WTC11 (cell line): ENCODE measurements around the gene ANTXRL. TPM values are rescaled to one million over a fixed set of nuclear protein-coding genes. Genes with fewer than 3 reads are reported as not detected.

ENCODE experiments used
- ATAC-seq: fragments of 200-7000 bp; cut with Tn5 transposase; 2 replicates; pipeline ENCODE4 v1.10.0; 2021; ENCODE audit warnings: mild to moderate bottlenecking, moderate library complexity
- CTCF ChIA-PET: fragments of 300-600 bp; sonication (Branson Sonifier 250); formaldehyde crosslinking; loops from one replicate; lab custom pipeline; 2021; ENCODE audit warnings: antibody characterized with exemption; lab: Charles Lee
- POLR2A ChIA-PET: fragments of 350-600 bp; sonication (Branson Sonifier 250); formaldehyde crosslinking; loops from one replicate; lab custom pipeline; 2021; ENCODE audit warnings: antibody characterized with exemption; lab: Charles Lee
- DNase-seq: peaks from one replicate; pipeline ENCODE4 v3.0.0; 2021; ENCODE audit warnings: low spot score
- H3K27ac Mint-ChIP-seq: 2 replicates; pipeline ENCODE4 v1.8.0; 2021; ENCODE audit warnings: mixed read lengths
- H3K27me3 Mint-ChIP-seq: 2 replicates; pipeline ENCODE4 v1.8.0; 2021; ENCODE audit warnings: low read depth, mild to moderate bottlenecking, moderate library complexity, mixed read lengths
- H3K36me3 Mint-ChIP-seq: 2 replicates; pipeline ENCODE4 v1.8.0; 2021; ENCODE audit warnings: mixed read lengths
- H3K4me1 Mint-ChIP-seq: 2 replicates; pipeline ENCODE4 v1.8.0; 2022; ENCODE audit warnings: mixed read lengths
- H3K4me3 Mint-ChIP-seq: 2 replicates; pipeline ENCODE4 v1.8.0; 2021; ENCODE audit warnings: mild to moderate bottlenecking, moderate library complexity, mixed read lengths
- H3K9me3 Mint-ChIP-seq: 2 replicates; pipeline ENCODE4 v1.8.0; 2021; ENCODE audit warnings: mixed read lengths
- ESRRA ChIP-seq: sonication (generic); formaldehyde crosslinking; IDR thresholded peaks from 2 replicates; pipeline ENCODE4 v1.8.1; 2022; ENCODE audit warnings: mild to moderate bottlenecking, missing genetic modification reagents, borderline replicate concordance
- FOXP1 ChIP-seq: sonication (generic); formaldehyde crosslinking; IDR thresholded peaks from 2 replicates; pipeline ENCODE4 v1.8.0; 2022; ENCODE audit warnings: missing genetic modification reagents, mild to moderate bottlenecking, moderate library complexity, borderline replicate concordance
- GABPB1 ChIP-seq: sonication (generic); formaldehyde crosslinking; IDR thresholded peaks from 2 replicates; pipeline ENCODE4 v1.8.1; 2023; ENCODE audit warnings: mild to moderate bottlenecking, missing genetic modification reagents
- HMGA2 ChIP-seq: fragments of 250-450 bp; sonication (Bioruptor Pico); IDR thresholded peaks from 2 replicates; pipeline ENCODE4 v1.4.0; 2021; ENCODE audit warnings: mild to moderate bottlenecking, moderate library complexity
- OVOL2 ChIP-seq: fragments of 250-450 bp; sonication (Bioruptor Pico); IDR thresholded peaks from 2 replicates; pipeline ENCODE4 v1.9.0; 2021; ENCODE audit warnings: mild to moderate bottlenecking, borderline replicate concordance
- RELA ChIP-seq: sonication (generic); formaldehyde crosslinking; IDR thresholded peaks from 2 replicates; pipeline ENCODE4 v1.8.1; 2022; ENCODE audit warnings: missing genetic modification reagents, mild to moderate bottlenecking, borderline replicate concordance
- SP1 ChIP-seq: sonication (generic); formaldehyde crosslinking; conservative IDR thresholded peaks from 2 replicates; pipeline ENCODE4 v1.8.1; 2022; ENCODE audit warnings: missing genetic modification reagents
- TEAD4 ChIP-seq: sonication (generic); formaldehyde crosslinking; IDR thresholded peaks from 2 replicates; pipeline ENCODE4 v1.8.0; 2022; ENCODE audit warnings: mild to moderate bottlenecking, missing genetic modification reagents
- ZNF423 ChIP-seq: fragments of 250-450 bp; sonication (Bioruptor Pico); IDR thresholded peaks from 2 replicates; pipeline ENCODE4 v2.1.2; 2022; ENCODE audit warnings: mild to moderate bottlenecking, moderate library complexity
- total RNA-seq: library from RNA; stranded (reverse); gene quantifications from 3 replicates; pipeline ENCODE4 v1.2.3, GENCODE V29; 2021
- TF ChIP-seq, protein P1 (sequence below): fragments of 200-600 bp; IDR thresholded peaks from 2 replicates; pipeline ENCODE4 v1.8.0; 2022; ENCODE audit warnings: antibody characterized with exemption
- TF ChIP-seq, protein P2 (sequence below): sonication (generic); formaldehyde crosslinking; IDR thresholded peaks from 2 replicates; pipeline ENCODE4 v1.8.0; 2023; ENCODE audit warnings: missing genetic modification reagents, mild to moderate bottlenecking, borderline replicate concordance
- TF ChIP-seq, protein P3 (sequence below): sonication (generic); formaldehyde crosslinking; IDR thresholded peaks from 2 replicates; pipeline ENCODE4 v1.8.1; 2023; ENCODE audit warnings: mild to moderate bottlenecking, moderate library complexity, missing genetic modification reagents
- TF ChIP-seq, protein P4 (sequence below): sonication (generic); formaldehyde crosslinking; IDR thresholded peaks from 2 replicates; pipeline ENCODE4 v1.8.1; 2022; ENCODE audit warnings: mild to moderate bottlenecking, moderate library complexity, missing genetic modification reagents
- TF ChIP-seq, protein P5 (sequence below): sonication (generic); formaldehyde crosslinking; IDR thresholded peaks from 2 replicates; pipeline ENCODE4 v1.8.0; 2022; ENCODE audit warnings: mild to moderate bottlenecking, missing genetic modification reagents
- TF ChIP-seq, protein P6 (sequence below): sonication (generic); formaldehyde crosslinking; IDR thresholded peaks from 2 replicates; pipeline ENCODE4 v1.8.1; 2022; ENCODE audit warnings: low read depth, mild to moderate bottlenecking, moderate library complexity, missing genetic modification reagents, borderline replicate concordance
- TF ChIP-seq, protein P7 (sequence below): sonication (generic); formaldehyde crosslinking; IDR thresholded peaks from 2 replicates; pipeline ENCODE4 v1.8.0; 2022; ENCODE audit warnings: mild to moderate bottlenecking, missing genetic modification reagents
- TF ChIP-seq, protein P8 (sequence below): sonication (generic); formaldehyde crosslinking; IDR thresholded peaks from 2 replicates; pipeline ENCODE4 v1.8.0; 2022; ENCODE audit warnings: mild to moderate bottlenecking, missing genetic modification reagents

The ANTXRL gene
- total RNA-seq, 1 experiment from 2014 or later = not detected

DNA sequence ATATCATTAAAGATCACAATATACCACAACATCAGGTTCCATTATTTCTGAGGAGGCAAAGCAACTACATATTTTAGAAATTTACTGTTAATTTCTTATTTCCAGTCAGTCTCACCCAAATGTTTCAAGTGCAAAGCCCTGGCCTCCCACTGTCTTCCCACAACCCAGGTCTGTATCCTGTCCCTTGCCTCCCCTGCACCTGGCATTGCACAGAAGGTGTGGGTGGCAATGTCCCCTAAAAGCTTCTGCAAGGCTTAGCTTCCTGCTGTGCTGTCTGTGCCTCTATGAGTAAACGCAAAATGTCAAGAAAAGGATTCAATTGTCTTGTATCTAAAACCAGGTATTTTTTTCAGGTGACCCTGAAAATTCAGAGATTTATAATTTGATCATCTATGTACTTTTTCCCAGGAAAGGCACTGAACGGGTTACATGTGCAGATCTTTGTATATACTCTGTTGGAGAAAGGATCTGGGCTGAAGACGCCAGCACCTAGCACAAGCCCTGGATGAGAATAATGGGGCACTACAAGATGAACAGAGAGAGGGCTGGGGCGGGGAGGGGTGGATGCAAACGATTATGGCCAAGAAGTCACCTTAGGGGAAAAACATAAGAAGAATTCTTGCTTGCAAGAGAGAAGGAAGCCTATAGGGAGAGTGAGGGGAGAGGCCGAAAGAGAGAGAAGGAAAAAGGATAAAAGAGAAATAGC is 3.1 kb upstream of the ANTXRL start (continued):
- TF ChIP-seq, protein P1, sequence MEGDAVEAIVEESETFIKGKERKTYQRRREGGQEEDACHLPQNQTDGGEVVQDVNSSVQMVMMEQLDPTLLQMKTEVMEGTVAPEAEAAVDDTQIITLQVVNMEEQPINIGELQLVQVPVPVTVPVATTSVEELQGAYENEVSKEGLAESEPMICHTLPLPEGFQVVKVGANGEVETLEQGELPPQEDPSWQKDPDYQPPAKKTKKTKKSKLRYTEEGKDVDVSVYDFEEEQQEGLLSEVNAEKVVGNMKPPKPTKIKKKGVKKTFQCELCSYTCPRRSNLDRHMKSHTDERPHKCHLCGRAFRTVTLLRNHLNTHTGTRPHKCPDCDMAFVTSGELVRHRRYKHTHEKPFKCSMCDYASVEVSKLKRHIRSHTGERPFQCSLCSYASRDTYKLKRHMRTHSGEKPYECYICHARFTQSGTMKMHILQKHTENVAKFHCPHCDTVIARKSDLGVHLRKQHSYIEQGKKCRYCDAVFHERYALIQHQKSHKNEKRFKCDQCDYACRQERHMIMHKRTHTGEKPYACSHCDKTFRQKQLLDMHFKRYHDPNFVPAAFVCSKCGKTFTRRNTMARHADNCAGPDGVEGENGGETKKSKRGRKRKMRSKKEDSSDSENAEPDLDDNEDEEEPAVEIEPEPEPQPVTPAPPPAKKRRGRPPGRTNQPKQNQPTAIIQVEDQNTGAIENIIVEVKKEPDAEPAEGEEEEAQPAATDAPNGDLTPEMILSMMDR = no peak
- no peak for TF ChIP-seq TEAD4 (CRISPR knock-in tag)
- TF ChIP-seq ESRRA (CRISPR knock-in tag) = no peak

DNA sequence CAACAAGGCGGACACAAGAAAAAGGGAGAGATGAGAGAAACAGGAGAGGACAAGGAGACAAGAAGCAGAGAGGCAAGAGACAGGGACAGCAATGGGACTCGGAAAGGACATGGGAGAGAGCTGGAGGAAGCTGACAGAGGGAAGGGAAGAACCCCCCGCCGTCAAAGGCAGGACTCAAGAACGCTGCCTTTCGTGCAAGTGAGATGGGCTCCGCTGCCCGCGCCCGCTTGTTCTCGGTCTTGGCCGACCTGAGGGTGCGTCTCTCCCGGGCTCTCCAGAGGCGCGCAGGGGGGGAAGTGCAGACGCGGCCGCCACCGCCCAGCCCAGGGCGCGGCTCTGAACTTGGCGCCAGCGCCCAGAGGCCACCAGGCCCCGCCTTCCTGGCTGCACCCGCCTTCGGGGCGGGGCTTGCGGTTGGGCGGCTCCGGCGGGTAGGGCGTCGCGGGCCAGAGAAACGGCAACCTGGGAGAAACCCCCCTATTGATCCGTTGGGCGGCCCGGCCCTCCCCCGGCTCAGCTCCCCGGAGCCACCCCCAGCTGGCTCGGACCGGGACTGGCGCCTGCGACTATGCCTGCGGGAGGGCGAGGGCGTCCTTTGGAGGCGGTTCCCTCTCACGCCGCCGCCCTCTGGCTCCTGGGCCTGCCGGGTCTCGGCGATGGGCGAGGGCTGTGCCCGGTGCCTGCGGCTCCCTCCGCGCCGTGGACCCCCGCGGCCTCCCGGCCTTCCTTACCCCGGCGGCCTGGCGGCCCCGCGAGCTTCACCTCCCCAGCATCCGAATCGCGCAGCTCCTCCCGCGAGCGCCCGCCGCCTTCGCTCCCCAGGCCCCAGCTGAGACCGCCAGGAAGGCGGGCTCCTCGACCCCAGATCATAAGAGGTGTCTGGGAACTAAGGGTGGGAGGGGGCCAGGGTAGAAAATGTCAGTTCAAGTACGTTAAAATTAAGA is 2.2 kb upstream of the ANTXRL start:
- ChIA-PET POLR2A (interaction anchor here (0.6 kb wide), 1 partner anchor 16 kb away, joined by 4 read pairs; no protein-coding TSS in a partner anchor), CTCF (no interaction called here)
- Mint-ChIP-seq H3K9me3 (no peaks in the 10 kb centered on the region), H3K36me3 (no peaks in the 10 kb centered on the region), H3K27me3 (peaks cover 60% of the 10 kb centered on the region), H3K4me3 (peak overlapping the region; percentile 83), H3K27ac (no peak overlapping the region), H3K4me1 (peaks cover 22% of the 10 kb centered on the region)
- ATAC-seq = peak; percentile 84
- DNase-seq = peak; percentile 75
- TF ChIP-seq OVOL2 (no peak), HMGA2 (CRISPR knock-in tag) (no peak), RELA (CRISPR knock-in tag) (0 out of 2 replicates have a peak, but pooled peaks have one; percentile 51), ZNF423 (peak; percentile 86), GABPB1 (CRISPR knock-in tag) (peak; percentile 18; the same call in 1 of the 2 replicates), SP1 (peak; percentile 22; the same call in 1 of the 2 replicates), FOXP1 (CRISPR knock-in tag) (0 out of 2 replicates have a peak, but pooled peaks have one; percentile 30)
- TF ChIP-seq, protein P2, sequence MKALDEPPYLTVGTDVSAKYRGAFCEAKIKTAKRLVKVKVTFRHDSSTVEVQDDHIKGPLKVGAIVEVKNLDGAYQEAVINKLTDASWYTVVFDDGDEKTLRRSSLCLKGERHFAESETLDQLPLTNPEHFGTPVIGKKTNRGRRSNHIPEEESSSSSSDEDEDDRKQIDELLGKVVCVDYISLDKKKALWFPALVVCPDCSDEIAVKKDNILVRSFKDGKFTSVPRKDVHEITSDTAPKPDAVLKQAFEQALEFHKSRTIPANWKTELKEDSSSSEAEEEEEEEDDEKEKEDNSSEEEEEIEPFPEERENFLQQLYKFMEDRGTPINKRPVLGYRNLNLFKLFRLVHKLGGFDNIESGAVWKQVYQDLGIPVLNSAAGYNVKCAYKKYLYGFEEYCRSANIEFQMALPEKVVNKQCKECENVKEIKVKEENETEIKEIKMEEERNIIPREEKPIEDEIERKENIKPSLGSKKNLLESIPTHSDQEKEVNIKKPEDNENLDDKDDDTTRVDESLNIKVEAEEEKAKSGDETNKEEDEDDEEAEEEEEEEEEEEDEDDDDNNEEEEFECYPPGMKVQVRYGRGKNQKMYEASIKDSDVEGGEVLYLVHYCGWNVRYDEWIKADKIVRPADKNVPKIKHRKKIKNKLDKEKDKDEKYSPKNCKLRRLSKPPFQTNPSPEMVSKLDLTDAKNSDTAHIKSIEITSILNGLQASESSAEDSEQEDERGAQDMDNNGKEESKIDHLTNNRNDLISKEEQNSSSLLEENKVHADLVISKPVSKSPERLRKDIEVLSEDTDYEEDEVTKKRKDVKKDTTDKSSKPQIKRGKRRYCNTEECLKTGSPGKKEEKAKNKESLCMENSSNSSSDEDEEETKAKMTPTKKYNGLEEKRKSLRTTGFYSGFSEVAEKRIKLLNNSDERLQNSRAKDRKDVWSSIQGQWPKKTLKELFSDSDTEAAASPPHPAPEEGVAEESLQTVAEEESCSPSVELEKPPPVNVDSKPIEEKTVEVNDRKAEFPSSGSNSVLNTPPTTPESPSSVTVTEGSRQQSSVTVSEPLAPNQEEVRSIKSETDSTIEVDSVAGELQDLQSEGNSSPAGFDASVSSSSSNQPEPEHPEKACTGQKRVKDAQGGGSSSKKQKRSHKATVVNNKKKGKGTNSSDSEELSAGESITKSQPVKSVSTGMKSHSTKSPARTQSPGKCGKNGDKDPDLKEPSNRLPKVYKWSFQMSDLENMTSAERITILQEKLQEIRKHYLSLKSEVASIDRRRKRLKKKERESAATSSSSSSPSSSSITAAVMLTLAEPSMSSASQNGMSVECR (CRISPR knock-in tag) = no peak
- TF ChIP-seq, protein P3, sequence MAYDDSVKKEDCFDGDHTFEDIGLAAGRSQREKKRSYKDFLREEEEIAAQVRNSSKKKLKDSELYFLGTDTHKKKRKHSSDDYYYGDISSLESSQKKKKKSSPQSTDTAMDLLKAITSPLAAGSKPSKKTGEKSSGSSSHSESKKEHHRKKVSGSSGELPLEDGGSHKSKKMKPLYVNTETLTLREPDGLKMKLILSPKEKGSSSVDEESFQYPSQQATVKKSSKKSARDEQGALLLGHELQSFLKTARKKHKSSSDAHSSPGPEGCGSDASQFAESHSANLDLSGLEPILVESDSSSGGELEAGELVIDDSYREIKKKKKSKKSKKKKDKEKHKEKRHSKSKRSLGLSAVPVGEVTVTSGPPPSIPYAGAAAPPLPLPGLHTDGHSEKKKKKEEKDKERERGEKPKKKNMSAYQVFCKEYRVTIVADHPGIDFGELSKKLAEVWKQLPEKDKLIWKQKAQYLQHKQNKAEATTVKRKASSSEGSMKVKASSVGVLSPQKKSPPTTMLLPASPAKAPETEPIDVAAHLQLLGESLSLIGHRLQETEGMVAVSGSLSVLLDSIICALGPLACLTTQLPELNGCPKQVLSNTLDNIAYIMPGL = peak; percentile 55; the same call in 1 of the 2 replicates
- TF ChIP-seq, protein P4, sequence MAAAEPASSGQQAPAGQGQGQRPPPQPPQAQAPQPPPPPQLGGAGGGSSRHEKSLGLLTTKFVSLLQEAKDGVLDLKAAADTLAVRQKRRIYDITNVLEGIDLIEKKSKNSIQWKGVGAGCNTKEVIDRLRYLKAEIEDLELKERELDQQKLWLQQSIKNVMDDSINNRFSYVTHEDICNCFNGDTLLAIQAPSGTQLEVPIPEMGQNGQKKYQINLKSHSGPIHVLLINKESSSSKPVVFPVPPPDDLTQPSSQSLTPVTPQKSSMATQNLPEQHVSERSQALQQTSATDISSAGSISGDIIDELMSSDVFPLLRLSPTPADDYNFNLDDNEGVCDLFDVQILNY (CRISPR knock-in tag) = peak; percentile 60; the same call in 1 of the 2 replicates
- TF ChIP-seq, protein P5, sequence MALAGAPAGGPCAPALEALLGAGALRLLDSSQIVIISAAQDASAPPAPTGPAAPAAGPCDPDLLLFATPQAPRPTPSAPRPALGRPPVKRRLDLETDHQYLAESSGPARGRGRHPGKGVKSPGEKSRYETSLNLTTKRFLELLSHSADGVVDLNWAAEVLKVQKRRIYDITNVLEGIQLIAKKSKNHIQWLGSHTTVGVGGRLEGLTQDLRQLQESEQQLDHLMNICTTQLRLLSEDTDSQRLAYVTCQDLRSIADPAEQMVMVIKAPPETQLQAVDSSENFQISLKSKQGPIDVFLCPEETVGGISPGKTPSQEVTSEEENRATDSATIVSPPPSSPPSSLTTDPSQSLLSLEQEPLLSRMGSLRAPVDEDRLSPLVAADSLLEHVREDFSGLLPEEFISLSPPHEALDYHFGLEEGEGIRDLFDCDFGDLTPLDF = 0 out of 2 replicates have a peak, but pooled peaks have one; percentile 37
- TF ChIP-seq, protein P6, sequence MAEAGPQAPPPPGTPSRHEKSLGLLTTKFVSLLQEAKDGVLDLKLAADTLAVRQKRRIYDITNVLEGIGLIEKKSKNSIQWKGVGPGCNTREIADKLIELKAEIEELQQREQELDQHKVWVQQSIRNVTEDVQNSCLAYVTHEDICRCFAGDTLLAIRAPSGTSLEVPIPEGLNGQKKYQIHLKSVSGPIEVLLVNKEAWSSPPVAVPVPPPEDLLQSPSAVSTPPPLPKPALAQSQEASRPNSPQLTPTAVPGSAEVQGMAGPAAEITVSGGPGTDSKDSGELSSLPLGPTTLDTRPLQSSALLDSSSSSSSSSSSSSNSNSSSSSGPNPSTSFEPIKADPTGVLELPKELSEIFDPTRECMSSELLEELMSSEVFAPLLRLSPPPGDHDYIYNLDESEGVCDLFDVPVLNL (CRISPR knock-in tag) = peak; percentile 32; the same call in 1 of the 2 replicates
- TF ChIP-seq, protein P7, sequence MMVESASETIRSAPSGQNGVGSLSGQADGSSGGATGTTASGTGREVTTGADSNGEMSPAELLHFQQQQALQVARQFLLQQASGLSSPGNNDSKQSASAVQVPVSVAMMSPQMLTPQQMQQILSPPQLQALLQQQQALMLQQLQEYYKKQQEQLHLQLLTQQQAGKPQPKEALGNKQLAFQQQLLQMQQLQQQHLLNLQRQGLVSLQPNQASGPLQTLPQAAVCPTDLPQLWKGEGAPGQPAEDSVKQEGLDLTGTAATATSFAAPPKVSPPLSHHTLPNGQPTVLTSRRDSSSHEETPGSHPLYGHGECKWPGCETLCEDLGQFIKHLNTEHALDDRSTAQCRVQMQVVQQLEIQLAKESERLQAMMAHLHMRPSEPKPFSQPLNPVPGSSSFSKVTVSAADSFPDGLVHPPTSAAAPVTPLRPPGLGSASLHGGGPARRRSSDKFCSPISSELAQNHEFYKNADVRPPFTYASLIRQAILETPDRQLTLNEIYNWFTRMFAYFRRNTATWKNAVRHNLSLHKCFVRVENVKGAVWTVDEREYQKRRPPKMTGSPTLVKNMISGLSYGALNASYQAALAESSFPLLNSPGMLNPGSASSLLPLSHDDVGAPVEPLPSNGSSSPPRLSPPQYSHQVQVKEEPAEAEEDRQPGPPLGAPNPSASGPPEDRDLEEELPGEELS (CRISPR knock-in tag) = peak; percentile 32; the same call in 1 of the 2 replicates
- TF ChIP-seq, protein P8, sequence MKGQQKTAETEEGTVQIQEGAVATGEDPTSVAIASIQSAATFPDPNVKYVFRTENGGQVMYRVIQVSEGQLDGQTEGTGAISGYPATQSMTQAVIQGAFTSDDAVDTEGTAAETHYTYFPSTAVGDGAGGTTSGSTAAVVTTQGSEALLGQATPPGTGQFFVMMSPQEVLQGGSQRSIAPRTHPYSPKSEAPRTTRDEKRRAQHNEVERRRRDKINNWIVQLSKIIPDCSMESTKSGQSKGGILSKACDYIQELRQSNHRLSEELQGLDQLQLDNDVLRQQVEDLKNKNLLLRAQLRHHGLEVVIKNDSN (CRISPR knock-in tag) = no peak
